HG02981 (cell line): Measurements from ENCODE around the gene ASPSCR1.
A peak's percentile ranks its signal among the peaks of the same experiment; 100 is the strongest.

Source experiments
- ATAC-seq: cut with Tn5 transposase; IDR thresholded peaks from one replicate; pipeline ENCODE4 v1.9.1; 2021; ENCODE audit warnings: mild to moderate bottlenecking, moderate library complexity; ENCODE audit not compliant: unreplicated experiment

Gene ASPSCR1

DNA sequence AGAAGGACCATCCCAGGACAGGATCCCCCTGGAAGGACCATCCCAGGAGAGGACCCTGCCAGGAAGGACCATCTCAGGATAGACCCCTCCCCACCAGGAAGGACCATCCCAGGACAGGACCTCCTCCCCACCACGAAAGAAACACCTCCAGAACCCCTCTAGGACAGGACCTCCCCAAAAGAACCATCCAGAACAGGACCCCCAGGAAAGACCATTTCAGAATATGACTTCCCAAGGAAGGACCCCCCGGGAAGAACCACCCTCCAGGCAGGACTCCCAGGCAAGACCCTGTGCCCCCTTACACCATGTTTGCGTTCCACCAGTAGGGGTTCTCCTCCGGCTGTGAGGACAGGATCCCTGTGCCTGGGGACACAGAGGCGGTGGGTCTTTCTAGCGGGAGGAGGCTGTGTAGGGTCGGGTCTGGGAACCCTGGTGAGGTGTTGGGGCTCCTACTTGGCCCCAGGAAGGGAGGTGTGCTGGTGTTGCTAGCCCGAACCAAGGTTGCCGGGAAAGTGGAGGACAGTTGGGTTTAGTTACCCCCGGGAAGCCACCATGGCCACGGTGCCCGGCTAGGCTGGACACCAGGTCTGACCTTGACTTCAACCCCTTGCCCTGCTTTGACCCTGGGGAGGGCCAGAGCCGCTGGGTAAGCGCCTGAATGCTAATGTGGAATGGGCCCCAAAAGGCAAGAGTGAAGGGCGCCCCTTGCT, 18.6 kb upstream of the ASPSCR1 start:
- ATAC-seq = no peak

DNA sequence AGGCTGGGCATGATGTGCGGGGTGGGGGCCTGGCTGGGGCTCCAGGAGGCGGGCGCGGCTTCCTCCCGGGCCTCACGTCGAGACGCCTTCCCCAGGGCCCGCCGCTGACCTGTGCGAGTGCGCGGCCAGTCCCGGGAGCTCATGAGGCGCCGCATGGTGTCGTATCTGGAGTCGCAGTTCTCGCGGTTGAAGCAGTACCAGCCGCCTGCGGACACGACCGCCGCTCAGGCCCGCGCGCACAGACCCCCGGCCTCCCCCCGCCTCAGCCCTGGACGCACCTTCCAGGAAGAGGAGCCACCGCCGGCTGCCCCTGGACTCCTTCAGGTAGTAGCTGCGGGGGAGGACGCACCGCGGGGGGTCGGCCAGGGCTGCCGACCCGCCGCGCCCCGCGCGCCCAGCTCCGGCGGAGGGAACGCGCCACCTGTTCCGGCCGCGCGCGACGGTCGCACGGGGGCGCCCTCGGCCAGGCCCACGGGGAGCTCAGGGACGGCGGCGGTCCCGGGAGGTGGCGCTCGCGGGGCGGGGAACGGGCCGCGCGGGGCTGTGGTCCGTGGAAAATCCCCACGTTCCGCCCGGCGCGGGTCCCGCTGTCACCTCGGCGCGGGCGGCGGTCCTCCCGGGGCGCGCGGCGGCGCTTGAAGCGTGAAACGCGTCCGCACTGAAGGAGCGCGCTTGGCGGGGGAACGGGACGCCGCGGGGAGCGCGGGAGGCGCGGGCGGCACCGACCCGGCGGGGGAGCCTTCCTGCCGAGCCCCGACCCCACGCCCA, 17.9 kb upstream of the ASPSCR1 start:
- no peak for ATAC-seq

- ATAC-seq = no peak
These were observed 17.1 kb upstream of the ASPSCR1 start for GRCh38 chr17:81960130-81960958.

GRCh38 chr17:81961087-81961511, 16.3 kb upstream of the ASPSCR1 start, which contains the start of gene NOTUM:
Gene NOTUM (minus strand): TSS chr17:81961187. CDS start chr17:81960909, 278 bp downstream.
- no peak for ATAC-seq

DNA sequence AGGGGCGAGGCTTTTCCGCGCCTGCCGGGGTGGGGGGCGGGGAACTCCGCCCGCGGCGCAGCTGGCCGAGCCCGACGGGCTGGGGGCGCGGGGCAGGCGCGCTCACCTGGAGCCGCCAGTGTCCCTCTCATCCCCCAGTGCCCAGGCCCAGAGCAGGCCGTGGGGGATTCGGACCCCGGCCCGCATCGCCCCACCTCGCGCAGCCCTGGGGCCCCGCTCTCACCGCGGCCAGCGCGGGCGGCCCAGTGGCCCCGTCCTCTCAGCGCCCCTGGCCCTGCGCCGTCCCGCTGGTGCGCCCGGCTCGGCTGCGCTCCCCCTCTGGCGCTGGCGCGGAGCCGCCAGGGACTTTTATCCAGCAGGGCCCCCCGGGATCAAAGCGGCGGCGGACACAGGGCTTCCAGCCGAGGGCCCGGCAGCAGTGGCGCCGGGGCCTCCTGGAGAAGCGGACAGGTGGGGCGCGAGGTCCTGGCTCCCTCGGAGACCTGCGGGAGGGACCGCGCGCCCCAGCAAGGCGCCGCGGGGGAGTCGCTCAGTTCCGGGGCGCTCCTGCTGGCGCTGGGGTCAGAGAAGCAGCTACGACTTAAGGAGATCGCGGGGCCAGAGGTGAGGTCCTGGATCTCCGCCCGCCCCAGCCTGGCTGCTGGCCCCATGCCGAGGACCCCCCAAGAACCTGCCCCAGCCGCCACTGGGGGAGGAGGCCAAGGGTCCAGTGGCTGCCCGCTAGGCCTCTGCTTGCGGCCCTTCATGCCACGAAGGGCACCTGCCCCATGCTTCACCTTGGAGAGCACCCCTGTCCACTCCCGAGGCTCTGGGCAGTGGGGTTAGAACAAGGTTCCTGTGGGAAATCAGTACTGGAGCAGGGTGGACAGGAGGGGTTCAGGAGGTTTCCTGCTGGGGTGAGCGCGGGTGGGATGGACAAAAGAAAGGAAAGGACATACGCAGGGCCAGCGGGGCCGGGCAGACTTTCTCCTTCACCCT, 15.6 kb upstream of the ASPSCR1 start:
- no peak for ATAC-seq

DNA sequence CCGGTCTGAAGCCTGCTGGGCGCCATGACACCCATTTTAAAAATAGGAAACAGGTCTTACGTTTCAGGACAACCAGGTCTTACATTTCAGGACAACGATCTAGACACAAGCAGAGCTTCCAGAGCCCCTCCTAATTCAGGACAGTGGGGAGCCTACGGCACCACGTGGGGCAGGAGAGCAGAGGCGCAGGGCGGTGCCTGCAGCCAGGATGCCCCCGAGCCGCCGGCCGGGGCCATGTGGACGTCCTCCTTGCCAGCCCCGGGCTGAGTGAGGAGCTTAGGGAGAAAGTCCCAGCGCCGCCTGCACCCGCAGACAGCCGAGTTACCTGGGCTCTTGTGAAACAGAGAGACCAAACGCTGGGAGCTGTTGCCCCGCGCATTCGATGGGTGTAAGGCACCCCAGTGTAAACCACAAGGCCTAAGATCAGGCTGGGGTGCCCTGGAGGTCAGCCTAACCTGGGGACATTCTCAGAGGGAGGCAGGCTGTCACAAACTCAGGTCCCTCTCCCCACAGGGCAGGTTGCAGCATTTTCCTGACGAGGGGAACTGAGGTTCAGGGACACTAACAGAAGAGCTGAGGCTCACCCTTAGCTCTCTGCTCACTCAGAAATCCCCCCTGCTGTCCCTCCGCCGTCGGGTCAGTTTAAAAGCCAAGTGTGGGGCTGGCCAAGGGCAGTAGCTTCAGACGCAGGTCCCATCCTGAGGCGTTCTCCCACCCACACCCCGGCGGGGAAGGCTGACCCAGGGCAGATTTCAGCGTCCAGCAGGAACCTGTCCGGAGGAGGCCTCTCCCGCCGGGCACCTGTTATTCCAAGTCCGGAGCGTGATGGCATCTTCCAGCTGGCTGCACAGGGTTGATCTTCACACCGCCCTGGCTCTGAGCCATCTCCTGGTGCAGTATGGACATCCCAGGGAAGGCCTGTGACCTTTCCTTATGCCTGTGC, 14.7 kb upstream of the ASPSCR1 start:
- ATAC-seq = no peak

GRCh38 chr17:81964081-81964849, 13.2 kb upstream of the ASPSCR1 start:
- no peak for ATAC-seq

GRCh38 chr17:81966343-81967243, 10.8 kb upstream of the ASPSCR1 start:
- ATAC-seq = no peak

GRCh38 chr17:81967244-81967532, 10.2 kb upstream of the ASPSCR1 start:
- ATAC-seq = no peak

DNA sequence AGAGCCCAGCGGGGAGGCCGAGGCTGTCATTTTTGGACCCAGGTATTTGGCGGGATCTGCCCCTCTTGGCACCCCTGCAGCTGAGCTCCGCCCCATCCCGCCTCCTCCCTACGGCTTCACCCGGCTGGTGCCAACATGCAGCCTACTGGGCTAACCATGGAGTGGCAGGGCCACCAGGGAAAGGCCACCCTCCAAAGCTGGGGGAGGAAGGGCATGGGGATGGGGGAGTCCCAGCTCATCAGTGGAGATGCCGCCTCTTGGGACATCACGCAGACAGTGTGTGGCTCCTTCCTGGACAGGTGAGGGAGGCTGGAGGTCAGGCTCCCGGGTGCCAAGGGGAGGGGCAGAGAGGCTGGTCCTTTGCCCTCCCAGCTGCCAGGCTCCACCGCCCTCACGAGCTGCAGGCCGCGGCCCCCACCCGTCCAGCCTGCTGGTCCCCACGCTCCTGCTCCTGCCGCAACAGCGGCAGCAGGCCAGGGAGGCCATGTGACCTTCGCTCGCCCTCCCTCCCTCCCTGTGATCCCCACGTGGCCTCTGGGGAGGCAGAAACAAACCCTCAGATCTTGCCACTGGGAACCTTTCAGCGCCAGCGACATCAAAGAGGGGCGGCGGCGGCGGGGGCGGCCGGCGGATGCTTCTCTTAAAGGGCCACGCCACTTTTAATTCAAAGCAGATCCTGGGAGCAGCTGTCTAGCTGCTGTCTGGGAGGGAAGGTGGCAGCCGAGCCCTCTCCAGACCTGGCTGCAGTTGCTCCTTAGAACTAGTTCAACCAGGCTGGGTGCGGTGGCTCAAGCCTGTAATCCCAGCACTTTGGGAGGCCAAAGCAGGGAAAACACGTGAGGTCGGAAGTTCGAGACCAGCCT, 9.7 kb upstream of the ASPSCR1 start:
- ATAC-seq = peak; percentile 49

- ATAC-seq = no peak
These were observed 9.1 kb upstream of the ASPSCR1 start for GRCh38 chr17:81968396-81968745.

GRCh38 chr17:81968850-81969812, 8.3 kb upstream of the ASPSCR1 start:
- ATAC-seq = no peak

- ATAC-seq = no peak
These were observed 4.0 kb upstream of the ASPSCR1 start for GRCh38 chr17:81973432-81973831.

- ATAC-seq = peak; percentile 14
These were observed 858 bp upstream of the ASPSCR1 start for GRCh38 chr17:81976332-81977210.
